Measurements from ENCODE around the gene STRBP.

GRCh38 chr9:123232332-123232731 is 36.1 kb downstream of the STRBP start:
- TF ChIP-seq FOXA1 (IDR thresholded peaks at IDR 0.05) (no peak), SP1 (IDR thresholded peaks at IDR 0.05) (no peak), TARDBP (IDR thresholded peaks at IDR 0.05) (no peak), PKNOX1 (IDR thresholded peaks at IDR 0.05) (no peak)

Measured in HEK293T (cell line).